Measurements from ENCODE around the gene ENO4.

DNA sequence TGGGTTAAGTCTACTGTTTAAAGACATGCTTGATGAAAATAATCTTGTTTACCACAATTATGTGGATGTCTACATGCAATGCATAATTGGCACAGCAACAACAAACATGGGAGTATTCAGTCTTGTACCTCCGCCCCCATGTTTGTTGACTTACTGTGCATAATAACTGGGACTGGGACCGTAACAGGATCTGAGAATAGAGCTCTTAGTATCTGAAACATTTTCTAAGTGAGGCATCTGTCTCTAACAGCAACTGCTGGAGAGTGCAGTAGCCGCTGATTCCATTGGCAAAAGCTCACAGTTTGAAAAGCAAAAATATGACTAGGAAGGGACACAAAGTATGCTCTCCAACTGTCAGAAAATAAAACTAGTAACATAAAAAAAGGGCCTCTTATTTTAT is 61.6 kb downstream of the ENO4 start:
- TF ChIP-seq CTCF (IDR thresholded peaks at IDR 0.05) (no peak), POLR2AphosphoS5 (IDR thresholded peaks at IDR 0.05) (no peak)
